ENCODE measurements around the gene TAS1R2. TPM values are rescaled to one million over a fixed set of nuclear protein-coding genes. Genes with fewer than 3 reads are reported as not detected.
A peak's percentile ranks its signal among the peaks of the same experiment; 100 is the strongest.

Gene TAS1R2
- total and polyA plus RNA-seq, 9 of the 15 experiments (the other 6 are each of a cell fraction or from before 2014, with no cell fraction given): not detected

DNA sequence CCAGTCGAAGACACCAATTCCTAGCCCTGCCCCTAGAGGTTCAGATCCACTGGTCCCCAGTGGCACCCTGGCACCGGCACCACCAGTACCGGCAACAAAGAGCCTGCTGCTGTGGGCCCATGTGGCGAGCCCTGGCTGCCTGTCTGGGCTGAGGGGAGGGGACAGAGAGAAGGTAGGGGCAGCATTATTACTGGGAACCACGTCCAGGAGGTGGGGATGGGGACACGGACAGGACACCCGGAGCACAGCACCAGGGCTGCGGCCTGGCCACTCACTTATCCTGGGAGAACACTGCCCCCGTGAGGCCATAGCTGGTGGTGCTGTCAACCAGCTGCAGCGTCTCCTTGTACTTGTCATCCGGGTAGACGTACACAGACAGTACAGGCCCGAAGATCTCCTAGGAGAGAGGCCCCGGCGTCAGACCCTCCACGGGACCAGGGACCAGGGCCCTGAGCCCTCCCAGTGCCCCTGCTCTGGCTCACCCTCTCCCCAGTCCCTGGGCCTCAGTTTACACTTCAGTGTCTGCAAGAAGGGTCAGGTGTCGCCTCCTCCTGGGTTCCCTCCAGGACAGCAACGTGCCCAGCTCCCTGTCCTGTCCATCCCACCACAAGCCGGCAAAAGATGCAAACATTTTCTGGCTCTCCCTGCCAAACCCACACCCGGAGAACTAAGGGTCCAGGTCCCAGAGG, 15.8 kb upstream of the TAS1R2 start (continued):
- TF ChIP-seq, protein P1, sequence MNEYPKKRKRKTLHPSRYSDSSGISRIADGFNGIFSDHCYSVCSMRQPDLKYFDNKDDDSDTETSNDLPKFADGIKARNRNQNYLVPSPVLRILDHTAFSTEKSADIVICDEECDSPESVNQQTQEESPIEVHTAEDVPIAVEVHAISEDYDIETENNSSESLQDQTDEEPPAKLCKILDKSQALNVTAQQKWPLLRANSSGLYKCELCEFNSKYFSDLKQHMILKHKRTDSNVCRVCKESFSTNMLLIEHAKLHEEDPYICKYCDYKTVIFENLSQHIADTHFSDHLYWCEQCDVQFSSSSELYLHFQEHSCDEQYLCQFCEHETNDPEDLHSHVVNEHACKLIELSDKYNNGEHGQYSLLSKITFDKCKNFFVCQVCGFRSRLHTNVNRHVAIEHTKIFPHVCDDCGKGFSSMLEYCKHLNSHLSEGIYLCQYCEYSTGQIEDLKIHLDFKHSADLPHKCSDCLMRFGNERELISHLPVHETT (CRISPR knock-in tag; conservative IDR thresholded peaks at IDR 0.05 in 1 of 2, IDR thresholded peaks at IDR 0.05 in 1 of 2): no peak
- TF ChIP-seq, protein P2, sequence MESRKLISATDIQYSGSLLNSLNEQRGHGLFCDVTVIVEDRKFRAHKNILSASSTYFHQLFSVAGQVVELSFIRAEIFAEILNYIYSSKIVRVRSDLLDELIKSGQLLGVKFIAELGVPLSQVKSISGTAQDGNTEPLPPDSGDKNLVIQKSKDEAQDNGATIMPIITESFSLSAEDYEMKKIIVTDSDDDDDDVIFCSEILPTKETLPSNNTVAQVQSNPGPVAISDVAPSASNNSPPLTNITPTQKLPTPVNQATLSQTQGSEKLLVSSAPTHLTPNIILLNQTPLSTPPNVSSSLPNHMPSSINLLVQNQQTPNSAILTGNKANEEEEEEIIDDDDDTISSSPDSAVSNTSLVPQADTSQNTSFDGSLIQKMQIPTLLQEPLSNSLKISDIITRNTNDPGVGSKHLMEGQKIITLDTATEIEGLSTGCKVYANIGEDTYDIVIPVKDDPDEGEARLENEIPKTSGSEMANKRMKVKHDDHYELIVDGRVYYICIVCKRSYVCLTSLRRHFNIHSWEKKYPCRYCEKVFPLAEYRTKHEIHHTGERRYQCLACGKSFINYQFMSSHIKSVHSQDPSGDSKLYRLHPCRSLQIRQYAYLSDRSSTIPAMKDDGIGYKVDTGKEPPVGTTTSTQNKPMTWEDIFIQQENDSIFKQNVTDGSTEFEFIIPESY (CRISPR knock-in tag; IDR thresholded peaks at IDR 0.05): no peak
- TF ChIP-seq ZNF561 (CRISPR knock-in tag; conservative IDR thresholded peaks at IDR 0.05) (no peak), ZBTB8A (IDR thresholded peaks at IDR 0.05; ENCODE audit: partially characterized antibody) (no peak), TEAD4 (IDR thresholded peaks at IDR 0.05; ENCODE audit: low read length) (no peak), TEAD4 (CRISPR knock-in tag; IDR thresholded peaks at IDR 0.05; ENCODE audit: borderline replicate concordance) (0 out of 2 replicates have a peak, but pooled peaks have one; percentile 26), THRA (IDR thresholded peaks at IDR 0.05) (no peak), BHLHE40 (IDR thresholded peaks at IDR 0.05; ENCODE audit: low read length) (peak; percentile 48; the same call in 1 of the 2 replicates), ZNF263 (CRISPR knock-in tag; IDR thresholded peaks at IDR 0.05; ENCODE audit: borderline replicate concordance) (0 out of 2 replicates have a peak, but pooled peaks have one; percentile 39), ZNF41 (CRISPR knock-in tag; conservative IDR thresholded peaks at IDR 0.05) (no peak), GABPB2 (CRISPR knock-in tag; conservative IDR thresholded peaks at IDR 0.05) (no peak), MXD1 (CRISPR knock-in tag; IDR thresholded peaks at IDR 0.05; ENCODE audit: borderline replicate concordance, poor library complexity, severe bottlenecking) (no peak), KLF10 (CRISPR knock-in tag; IDR thresholded peaks at IDR 0.05) (no peak), ZNF133 (CRISPR knock-in tag; IDR thresholded peaks at IDR 0.05) (no peak), HCFC1 (IDR thresholded peaks at IDR 0.05; ENCODE audit: low read depth, low read length) (peak; percentile 53), THRAP3 (IDR thresholded peaks at IDR 0.05; ENCODE audit: borderline replicate concordance) (no peak), ELF1 (tag; IDR thresholded peaks at IDR 0.05) (no peak), ZNF584 (CRISPR knock-in tag; IDR thresholded peaks at IDR 0.05; ENCODE audit: low read depth) (no peak), BRD4 (IDR thresholded peaks at IDR 0.05) (no peak), MYNN (IDR thresholded peaks at IDR 0.05) (no peak), MYNN (CRISPR knock-in tag; IDR thresholded peaks at IDR 0.05) (no peak), CBX1 (IDR thresholded peaks at IDR 0.05; ENCODE audit: low read depth) (no peak), PML (IDR thresholded peaks at IDR 0.05; ENCODE audit: low read length) (no peak), MCM2 (IDR thresholded peaks at IDR 0.05; ENCODE audit: low read depth) (no peak), ATF1 (CRISPR knock-in tag; IDR thresholded peaks at IDR 0.05) (no peak), ATF1 (tag; IDR thresholded peaks at IDR 0.05) (0 out of 2 replicates have a peak, but pooled peaks have one; percentile 27)
